ENCODE data around the gene LYAR.

- no peak for TF ChIP-seq EP300 (IDR thresholded peaks at IDR 0.05; ENCODE audit: borderline replicate concordance in 1 of 2, low read depth in 1 of 2, low read length in 1 of 2)
- no peak for TF ChIP-seq POLR2AphosphoS5 (IDR thresholded peaks at IDR 0.05; ENCODE audit: low read depth, low read length)
- no peak for TF ChIP-seq YY1 (IDR thresholded peaks at IDR 0.05; ENCODE audit: low read depth)
- no peak for TF ChIP-seq CTCF (IDR thresholded peaks at IDR 0.05)
- TF ChIP-seq ZBTB33 (IDR thresholded peaks at IDR 0.05; ENCODE audit: borderline replicate concordance, low read depth): no peak
- TF ChIP-seq RAD21 (IDR thresholded peaks at IDR 0.05; ENCODE audit: low read length): no peak
- TF ChIP-seq TAF1 (IDR thresholded peaks at IDR 0.05; ENCODE audit: borderline replicate concordance, low read depth, low read length): no peak
- no peak for TF ChIP-seq JUND (IDR thresholded peaks at IDR 0.05)
- no peak for TF ChIP-seq MAX (IDR thresholded peaks at IDR 0.05; ENCODE audit: low read depth)
- TF ChIP-seq ELF1 (IDR thresholded peaks at IDR 0.05): no peak
- TF ChIP-seq CHD2 (IDR thresholded peaks at IDR 0.05; ENCODE audit: low read length, partially characterized antibody): no peak
- no peak for TF ChIP-seq USF2 (IDR thresholded peaks at IDR 0.05; ENCODE audit: borderline replicate concordance, low read depth, low read length)
- no peak for TF ChIP-seq IRF3 (IDR thresholded peaks at IDR 0.05; ENCODE audit: low read depth, low read length)
Observed at GRCh38 chr4:4254666-4255065, 35.3 kb downstream of the LYAR start.

Data from SK-N-SH (cell line).